GM19023 (cell line): ENCODE data around the gene PFKL.
"Not testable (repeated sequence)": the region's sequence is repeated elsewhere in the genome, so short reads cannot be mapped to it uniquely, and the experiment has no call there.

Experiments
- ATAC-seq: cut with Tn5 transposase; IDR thresholded peaks from one replicate; pipeline ENCODE4 v1.9.1; 2021; ENCODE audit warnings: mild to moderate bottlenecking, moderate library complexity; ENCODE audit not compliant: unreplicated experiment

PFKL gene

GRCh38 chr21:44275041-44275440 lies 24.8 kb upstream of the PFKL start:
- no peak for ATAC-seq

DNA sequence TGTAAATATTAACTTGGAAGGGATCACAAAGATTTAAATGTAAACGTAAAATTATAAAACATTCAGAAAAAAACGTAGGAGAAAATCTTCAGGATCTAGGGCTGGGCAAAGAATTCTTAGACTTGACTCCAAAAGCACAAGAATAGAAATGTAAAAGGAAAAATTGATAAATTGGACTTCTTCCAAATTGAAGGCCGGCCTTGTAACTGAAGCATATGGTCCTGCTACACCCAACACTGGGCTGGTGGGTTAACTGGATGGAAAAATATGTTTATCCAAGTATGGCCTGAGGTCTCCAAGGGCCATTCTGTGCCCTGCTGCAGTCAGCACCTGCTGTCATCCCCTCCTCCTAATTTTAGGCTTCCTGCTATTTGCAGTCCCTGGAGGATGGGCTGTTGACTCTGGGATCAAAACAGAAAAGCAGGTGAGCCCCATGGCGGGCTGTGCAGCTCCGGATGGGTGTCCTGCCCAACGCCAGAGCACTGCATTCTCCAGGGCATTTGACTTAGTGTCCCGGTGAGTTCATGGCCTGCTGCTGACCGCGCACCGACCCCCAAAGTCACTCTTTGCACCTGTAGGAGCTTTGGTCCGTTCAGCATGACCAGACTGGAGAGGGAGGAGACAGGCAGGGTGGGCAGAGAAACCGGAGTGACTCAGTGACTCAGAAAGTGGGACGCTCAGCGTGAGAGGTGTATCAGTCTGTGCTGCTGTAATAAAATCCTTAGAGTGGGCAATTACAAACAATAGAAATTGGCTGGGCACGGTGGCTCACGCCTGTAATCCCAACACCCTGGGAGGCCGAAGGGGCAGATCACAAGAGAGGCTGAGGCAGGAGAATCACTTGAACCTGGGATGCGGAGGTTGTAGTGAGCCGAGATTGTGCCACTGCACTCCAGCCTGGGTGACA lies 20.2 kb upstream of the PFKL start:
- ATAC-seq = no peak

GRCh38 chr21:44281801-44282200 lies 18.1 kb upstream of the PFKL start:
- ATAC-seq = no peak

GRCh38 chr21:44282370-44282769 lies 17.5 kb upstream of the PFKL start:
- ATAC-seq = no peak

DNA sequence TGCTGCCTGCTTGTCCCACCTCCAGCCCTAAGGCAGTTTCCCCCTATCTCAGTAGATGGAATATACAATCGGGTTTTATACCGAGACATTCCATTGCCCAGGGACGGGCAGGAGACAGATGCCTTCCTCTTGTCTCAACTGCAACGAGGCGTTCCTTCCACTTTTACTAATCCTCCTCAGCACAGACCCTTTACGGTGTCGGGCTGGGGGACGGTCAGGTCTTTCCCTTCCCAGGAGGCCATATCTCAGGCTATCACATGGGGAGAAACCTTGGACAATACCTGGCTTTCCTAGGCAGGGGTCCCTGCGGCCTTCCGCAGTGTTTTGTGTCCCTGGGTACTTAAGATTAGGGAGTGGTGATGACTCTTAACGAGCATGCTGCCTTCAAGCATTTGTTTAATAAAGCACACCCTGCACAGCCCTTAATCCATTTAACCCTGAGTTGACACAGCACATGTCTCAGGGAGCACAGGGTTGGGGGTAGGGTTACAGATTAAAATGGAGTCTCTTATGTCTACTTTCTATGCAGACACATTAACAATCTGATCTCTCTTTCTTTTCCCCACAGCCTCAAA lies 16.6 kb upstream of the PFKL start:
- not testable (repeated sequence) for ATAC-seq

DNA sequence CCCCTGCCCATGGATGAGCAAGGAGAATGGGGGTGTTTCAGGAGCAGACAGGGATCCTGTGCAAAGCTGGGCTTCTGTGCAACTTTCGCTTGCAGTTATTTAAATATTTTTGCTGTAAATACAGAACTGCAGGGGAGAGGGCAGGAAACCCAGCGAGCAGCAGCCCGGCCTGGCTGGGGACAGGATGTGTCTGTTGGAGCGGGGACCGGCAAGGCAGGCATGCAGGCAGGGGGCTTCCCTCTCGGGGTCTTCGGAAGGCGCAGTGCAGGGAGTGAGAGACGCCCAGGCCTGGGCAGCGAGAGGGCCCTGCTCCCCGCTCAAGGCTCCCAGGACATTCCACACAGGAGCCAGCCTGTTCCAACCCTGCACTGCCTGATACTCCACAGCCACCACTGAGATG lies 15.9 kb upstream of the PFKL start:
- no peak for ATAC-seq

GRCh38 chr21:44285138-44285992 lies 14.5 kb upstream of the PFKL start, which contains the start of gene AIRE:
Gene AIRE, plus strand, starts transcription at chr21:44285876. Its CDS starts 131 bp downstream, at chr21:44286007.
- ATAC-seq = no peak

- no peak for ATAC-seq
These were observed 13.7 kb upstream of the PFKL start for GRCh38 chr21:44286086-44286715.

GRCh38 chr21:44286716-44287632 lies 12.9 kb upstream of the PFKL start:
- ATAC-seq = no peak

DNA sequence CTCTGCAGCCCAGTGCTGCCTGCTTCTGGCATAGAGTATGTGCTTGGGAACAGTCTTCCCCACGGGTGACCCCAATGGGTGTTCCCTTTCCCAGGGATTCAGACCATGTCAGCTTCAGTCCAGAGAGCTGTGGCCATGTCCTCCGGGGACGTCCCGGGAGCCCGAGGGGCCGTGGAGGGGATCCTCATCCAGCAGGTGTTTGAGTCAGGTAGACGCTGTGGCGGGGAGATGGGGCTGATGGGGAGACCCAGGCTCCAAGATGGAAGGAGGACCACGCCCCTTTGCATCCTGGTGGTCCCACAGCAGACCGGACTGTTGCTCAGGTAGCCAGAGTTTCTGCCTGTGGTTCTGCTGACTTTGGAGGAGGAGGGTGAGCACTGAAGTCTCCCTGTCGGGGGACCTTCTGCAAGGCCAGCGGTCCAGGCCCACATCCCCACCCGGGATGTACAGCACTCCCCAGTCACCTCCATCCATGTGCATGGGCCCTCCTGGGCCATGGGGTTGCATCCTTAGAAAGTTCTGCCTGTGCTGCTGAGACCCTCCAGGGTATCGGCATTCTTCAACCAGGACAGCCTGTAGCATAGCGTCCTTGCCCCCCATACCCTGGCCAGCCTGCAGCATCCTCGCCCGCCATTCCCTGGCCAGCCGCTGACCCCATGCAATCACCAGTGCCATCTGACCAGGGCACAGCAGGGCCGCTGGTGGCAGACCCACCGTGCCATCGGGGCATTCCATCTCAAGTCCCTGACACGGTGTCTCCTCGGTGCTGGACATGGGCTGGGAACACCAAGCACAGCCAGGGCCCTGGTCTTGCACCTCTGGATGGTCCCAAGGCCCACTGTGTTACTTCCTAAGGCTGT lies 11.4 kb upstream of the PFKL start:
- no peak for ATAC-seq

DNA sequence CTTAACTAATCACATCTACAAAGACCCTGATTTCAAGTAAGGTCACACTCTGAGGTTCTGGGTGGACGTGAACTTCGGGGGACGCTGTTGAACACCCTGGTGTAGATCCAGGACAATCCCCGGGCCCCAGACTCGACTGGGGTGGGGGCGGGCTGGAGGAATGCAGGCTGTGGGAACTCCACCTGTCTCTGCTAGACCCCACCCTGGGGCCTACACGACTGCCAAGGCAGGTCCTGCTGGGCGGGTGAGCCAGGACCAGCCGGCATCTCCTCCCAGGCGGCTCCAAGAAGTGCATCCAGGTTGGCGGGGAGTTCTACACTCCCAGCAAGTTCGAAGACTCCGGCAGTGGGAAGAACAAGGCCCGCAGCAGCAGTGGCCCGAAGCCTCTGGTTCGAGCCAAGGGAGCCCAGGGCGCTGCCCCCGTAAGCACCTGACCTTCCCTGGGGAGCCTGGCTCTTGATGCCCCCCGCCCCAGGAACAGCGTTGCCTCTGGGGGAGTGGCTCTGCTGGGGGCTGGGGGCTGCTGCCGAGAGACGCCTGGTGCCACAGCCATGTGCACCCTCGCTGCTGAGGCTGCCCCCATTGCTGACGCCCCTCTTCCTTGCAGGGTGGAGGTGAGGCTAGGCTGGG lies 10.4 kb upstream of the PFKL start:
- ATAC-seq = no peak

DNA sequence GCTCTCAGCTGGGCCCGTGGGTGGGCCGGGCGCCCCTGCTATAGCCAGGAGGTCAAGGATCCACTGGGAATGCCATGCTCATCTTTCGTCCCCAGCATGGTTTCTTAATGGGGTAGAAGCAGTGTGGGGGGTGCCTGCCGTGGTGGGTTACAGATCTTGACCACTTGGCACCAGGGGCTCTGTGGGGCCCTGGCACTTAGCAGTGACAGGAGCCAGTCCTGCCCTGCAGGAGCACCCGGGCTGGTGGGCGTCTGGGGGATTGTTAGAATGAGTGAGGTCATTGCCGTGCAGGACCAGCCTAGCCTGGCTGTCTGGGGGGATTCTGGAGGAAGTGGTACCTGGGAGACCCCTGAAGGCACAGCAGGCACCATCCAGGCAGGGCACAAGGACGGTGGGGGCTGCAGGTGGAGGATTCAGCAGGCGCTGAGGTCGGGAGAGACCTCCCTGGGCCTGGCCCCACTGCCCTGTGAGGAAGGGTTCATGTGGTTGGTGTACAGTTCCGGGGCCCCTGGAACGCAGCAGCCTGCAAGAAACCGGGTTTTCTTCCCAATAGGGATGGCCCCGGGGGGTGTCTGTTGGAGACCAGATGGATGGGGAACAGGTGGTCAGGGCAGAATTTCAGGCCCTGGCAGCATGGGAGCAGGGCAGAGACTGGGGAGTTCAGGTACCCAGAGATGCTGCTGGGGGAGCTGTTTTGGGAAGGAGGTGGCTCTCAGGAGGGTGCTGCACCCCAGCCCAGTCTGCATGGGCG lies 9.4 kb upstream of the PFKL start:
- ATAC-seq = no peak

DNA sequence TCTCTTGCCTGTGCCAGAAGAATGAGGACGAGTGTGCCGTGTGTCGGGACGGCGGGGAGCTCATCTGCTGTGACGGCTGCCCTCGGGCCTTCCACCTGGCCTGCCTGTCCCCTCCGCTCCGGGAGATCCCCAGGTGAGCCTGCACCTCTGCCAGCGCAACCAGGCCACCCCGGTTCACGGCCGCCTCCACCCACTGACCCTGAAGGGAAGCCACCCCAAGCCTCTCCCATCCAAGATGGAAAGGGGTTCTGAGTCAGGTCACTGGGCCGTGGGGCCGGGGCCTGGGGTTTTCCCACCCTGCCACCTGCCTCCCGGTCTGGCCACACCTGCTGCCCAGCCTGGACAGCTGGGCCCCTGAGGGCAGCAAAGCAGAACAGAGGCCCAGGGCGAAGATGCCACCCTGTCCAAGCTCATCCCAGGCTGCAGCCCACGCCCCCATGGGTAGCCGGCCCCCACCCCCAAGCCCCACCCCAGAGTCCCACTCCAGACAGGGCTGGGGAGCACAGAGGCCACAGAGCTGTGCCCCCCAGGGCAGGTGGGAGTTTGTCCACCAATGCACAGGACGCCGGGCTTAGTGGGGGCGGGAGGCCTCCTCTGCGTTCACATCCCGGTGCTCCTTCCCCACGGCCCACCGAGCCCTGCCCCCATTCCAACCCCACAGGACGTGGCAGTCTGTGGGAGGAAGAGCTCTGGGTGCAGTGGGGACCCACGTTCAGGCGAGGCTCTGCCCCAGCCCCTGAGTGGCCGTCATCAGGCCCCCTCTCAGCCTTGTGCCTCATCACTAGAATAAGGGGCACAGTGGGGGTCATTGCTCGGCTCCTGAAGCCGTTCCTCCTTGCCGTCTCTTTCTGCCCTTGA lies 8.5 kb upstream of the PFKL start:
- no peak for ATAC-seq

DNA sequence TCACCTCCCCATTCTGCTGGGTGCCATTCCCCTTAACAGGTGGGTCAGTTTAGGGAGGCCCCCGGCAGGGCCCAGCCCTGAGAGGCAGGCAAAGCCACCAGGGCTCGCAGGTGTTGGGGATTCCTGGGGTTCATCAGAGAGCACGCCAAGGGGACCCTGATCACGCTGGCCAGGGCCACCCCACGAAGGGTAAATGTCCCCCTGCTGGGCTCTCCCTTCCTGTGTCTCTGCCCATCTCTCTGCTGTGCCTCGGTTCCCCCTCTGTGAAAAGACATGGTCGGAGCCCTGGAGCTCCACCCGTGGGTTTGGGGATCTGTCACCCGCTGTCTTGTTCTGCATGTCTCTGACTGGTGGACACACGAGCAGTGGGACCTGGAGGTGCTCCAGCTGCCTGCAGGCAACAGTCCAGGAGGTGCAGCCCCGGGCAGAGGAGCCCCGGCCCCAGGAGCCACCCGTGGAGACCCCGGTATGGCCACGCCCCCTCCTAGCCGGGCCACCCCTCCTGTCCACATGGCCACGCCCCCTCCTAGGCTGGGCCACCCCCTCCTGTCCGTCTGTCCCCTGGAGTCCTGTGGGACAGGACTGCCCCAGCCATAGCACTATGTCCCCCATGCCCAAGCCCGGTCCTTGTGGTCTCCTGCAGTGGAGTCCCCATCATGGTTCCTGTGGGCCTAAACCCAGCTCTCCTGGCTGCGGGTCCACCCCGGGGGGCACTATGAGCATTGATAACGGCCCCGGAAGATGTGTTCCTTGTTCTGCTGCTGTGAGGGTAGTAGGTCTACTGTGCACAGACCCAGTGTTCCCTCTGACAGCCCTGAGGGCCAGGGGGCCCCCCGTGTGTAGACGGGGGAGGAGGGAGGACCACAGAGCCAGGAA lies 7.7 kb upstream of the PFKL start:
- no peak for ATAC-seq

DNA sequence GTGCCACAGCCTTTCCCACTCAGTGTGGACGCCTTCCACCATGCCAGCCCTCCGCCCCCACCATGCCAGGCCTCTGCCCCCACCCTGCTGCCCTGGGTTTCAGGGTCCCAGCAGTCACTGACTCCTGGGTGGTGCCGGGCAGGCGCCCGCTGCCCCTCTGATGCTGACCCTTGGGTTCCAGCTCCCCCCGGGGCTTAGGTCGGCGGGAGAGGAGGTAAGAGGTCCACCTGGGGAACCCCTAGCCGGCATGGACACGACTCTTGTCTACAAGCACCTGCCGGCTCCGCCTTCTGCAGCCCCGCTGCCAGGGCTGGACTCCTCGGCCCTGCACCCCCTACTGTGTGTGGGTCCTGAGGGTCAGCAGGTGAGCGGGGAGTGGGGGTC lies 7.0 kb upstream of the PFKL start:
- ATAC-seq = no peak
